H9 (cell line): ENCODE data around the gene TDP1. TPM values are rescaled to one million over a fixed set of nuclear protein-coding genes. Genes with fewer than 3 reads are reported as not detected.

Source experiments
- DNase-seq: peaks from one replicate; pipeline ENCODE4 v3.0.0-alpha.2; 2017
- H2AFZ ChIP-seq: one replicate; pipeline ENCODE4 v1.6.1; 2013; ENCODE audit warnings: mild to moderate bottlenecking, low read length, control low read depth, moderate library complexity
- H2AK5ac ChIP-seq: 2 replicates; pipeline ENCODE4 v1.6.1; 2013; ENCODE audit warnings: low read length, control low read depth, mixed read lengths; ENCODE audit not compliant: insufficient read length
- H2BK120ac ChIP-seq: one replicate; pipeline ENCODE4 v1.6.1; 2013; ENCODE audit warnings: low read depth, mild to moderate bottlenecking, low read length, control low read depth, inconsistent platforms; ENCODE audit not compliant: poor library complexity, severe bottlenecking
- H2BK12ac ChIP-seq: 2 replicates; pipeline ENCODE4 v1.6.1; 2013; ENCODE audit warnings: low read length, control low read depth, mixed read lengths, low read depth; ENCODE audit not compliant: insufficient read length
- H2BK15ac ChIP-seq: 2 replicates; pipeline ENCODE4 v1.6.1; 2013; ENCODE audit warnings: low read depth, low read length, control low read depth
- H2BK20ac ChIP-seq: one replicate; pipeline ENCODE4 v1.6.1; 2013; ENCODE audit warnings: low read depth, mild to moderate bottlenecking, low read length, control low read depth, inconsistent platforms; ENCODE audit not compliant: poor library complexity, severe bottlenecking
- H2BK5ac ChIP-seq: 2 replicates; pipeline ENCODE4 v1.6.1; 2013; ENCODE audit warnings: low read length, control low read depth, mixed read lengths; ENCODE audit not compliant: insufficient read length
- H3K14ac ChIP-seq: 2 replicates; pipeline ENCODE4 v1.6.1; 2013; ENCODE audit warnings: low read length, control low read depth; ENCODE audit not compliant: insufficient read depth
- H3K18ac ChIP-seq: 2 replicates; pipeline ENCODE4 v1.6.1; 2013; ENCODE audit warnings: low read depth, mild to moderate bottlenecking, mixed read lengths, low read length, control low read depth; ENCODE audit not compliant: insufficient read length
- H3K23ac ChIP-seq: 2 replicates; pipeline ENCODE4 v1.6.1; 2013; ENCODE audit warnings: low read length, control low read depth, mixed read lengths, low read depth; ENCODE audit not compliant: insufficient read length
- H3K23me2 ChIP-seq: 2 replicates; pipeline ENCODE4 v1.6.1; 2013; ENCODE audit warnings: low read depth, mild to moderate bottlenecking, mixed read lengths, low read length, control low read depth; ENCODE audit not compliant: insufficient read length, poor library complexity, severe bottlenecking
- H3K27ac ChIP-seq: 2 replicates; pipeline ENCODE4 v1.5.1; 2013; ENCODE audit warnings: low read length, control low read depth, mixed read lengths, low read depth; ENCODE audit not compliant: insufficient read length
- H3K27me3 ChIP-seq: 2 replicates; pipeline ENCODE4 v1.6.1; 2013; ENCODE audit warnings: low read length, control low read depth, inconsistent platforms; ENCODE audit not compliant: insufficient read depth
- H3K4ac ChIP-seq: 2 replicates; pipeline ENCODE4 v1.6.1; 2013; ENCODE audit warnings: low read depth, mild to moderate bottlenecking, control low read depth, inconsistent platforms, low read length, moderate library complexity
- H3K4me1 ChIP-seq: 2 replicates; pipeline ENCODE4 v1.6.1; 2013; ENCODE audit warnings: low read length, control low read depth, inconsistent platforms; ENCODE audit not compliant: insufficient read depth
- H3K4me2 ChIP-seq: 2 replicates; pipeline ENCODE4 v1.6.1; 2013; ENCODE audit warnings: low read length, control low read depth, mixed read lengths; ENCODE audit not compliant: insufficient read length, insufficient read depth
- H3K56ac ChIP-seq: 2 replicates; pipeline ENCODE4 v1.6.1; 2013; ENCODE audit warnings: low read depth, mild to moderate bottlenecking, mixed read lengths, low read length, control low read depth; ENCODE audit not compliant: insufficient read length
- H3K79me1 ChIP-seq: 2 replicates; pipeline ENCODE4 v1.6.1; 2013; ENCODE audit warnings: low read depth, mild to moderate bottlenecking, moderate library complexity, low read length, control low read depth, inconsistent platforms; ENCODE audit not compliant: insufficient read depth, poor library complexity, severe bottlenecking
- H3K79me2 ChIP-seq: 2 replicates; pipeline ENCODE4 v1.6.1; 2013; ENCODE audit warnings: low read length, control low read depth, inconsistent platforms; ENCODE audit not compliant: insufficient read depth
- H3K9ac ChIP-seq: 2 replicates; pipeline ENCODE4 v1.6.1; 2013; ENCODE audit warnings: low read length, control low read depth, mixed read lengths; ENCODE audit not compliant: insufficient read length; ENCODE audit errors: extremely low read depth
- H3K9me3 ChIP-seq: one replicate; pipeline ENCODE4 v1.6.1; 2013; ENCODE audit warnings: low read depth, low read length, inconsistent platforms; ENCODE audit not compliant: control insufficient read depth
- H3T11ph ChIP-seq: one replicate; pipeline ENCODE4 v1.6.1; 2013; ENCODE audit warnings: mild to moderate bottlenecking, low read length, control low read depth, inconsistent platforms
- H4K20me1 ChIP-seq: one replicate; pipeline ENCODE4 v1.6.1; 2013; ENCODE audit not compliant: control insufficient read depth, insufficient read length, insufficient read depth
- H4K5ac ChIP-seq: 2 replicates; pipeline ENCODE4 v1.6.1; 2013; ENCODE audit warnings: low read depth, mild to moderate bottlenecking, mixed read lengths, low read length, control low read depth; ENCODE audit not compliant: insufficient read length
- H4K8ac ChIP-seq: replicated peaks from 2 replicates; pipeline ENCODE4 v1.6.1; 2013; ENCODE audit warnings: low read length, control low read depth, mixed read lengths, low read depth; ENCODE audit not compliant: insufficient read length
- H4K91ac ChIP-seq: 2 replicates; pipeline ENCODE4 v1.6.1; 2013; ENCODE audit warnings: low read depth, mild to moderate bottlenecking, moderate library complexity, mixed read lengths, low read length, control low read depth; ENCODE audit not compliant: insufficient read length
- H3K27ac Mint-ChIP-seq, 3 experiments: 2 replicates in 2 of 3; 3 replicates in 1 of 3; pipeline ENCODE4 v1.8.0; 2020 to 2021; ENCODE audit warnings: mixed read lengths in 3 of 3, mild to moderate bottlenecking in 1 of 3, moderate library complexity in 1 of 3
- H3K27me3 Mint-ChIP-seq: 2 replicates; pipeline ENCODE4 v1.8.0; 2021; ENCODE audit warnings: low read depth, mild to moderate bottlenecking, moderate library complexity, mixed read lengths
- H3K36me3 Mint-ChIP-seq, 3 experiments: 2 replicates in 2 of 3; 3 replicates in 1 of 3; pipeline ENCODE4 v1.8.0; 2020 to 2021; ENCODE audit warnings: low read depth in 3 of 3, mixed read lengths in 3 of 3; ENCODE audit not compliant: insufficient read depth in 1 of 3
- H3K4me1 Mint-ChIP-seq, 2 experiments: 2 replicates each; pipeline ENCODE4 v1.8.0; 2020; ENCODE audit warnings: mixed read lengths in 2 of 2
- H3K4me3 Mint-ChIP-seq, 2 experiments: 2 replicates in 1 of 2; 3 replicates in 1 of 2; pipeline ENCODE4 v1.8.0; 2020 to 2021; ENCODE audit warnings: mild to moderate bottlenecking in 2 of 2, mixed read lengths in 2 of 2, moderate library complexity in 1 of 2
- H3K9me3 Mint-ChIP-seq, 2 experiments: 2 replicates in 1 of 2; 3 replicates in 1 of 2; pipeline ENCODE4 v1.8.0; 2020; ENCODE audit warnings: mild to moderate bottlenecking in 2 of 2, mixed read lengths in 2 of 2, moderate library complexity in 1 of 2
- CTCF ChIP-seq: fragments of 200-600 bp; sonication (generic); conservative IDR thresholded peaks from 3 replicates; pipeline ENCODE4 v1.8.0; 2021; ENCODE audit warnings: antibody characterized with exemption, mild to moderate bottlenecking
- WGBS: extraction: QIAGEN DNeasy Blood & Tissue Kit; methylation state at CpG from one replicate; pipeline ENCODE4 v1.1.7; 2013; ENCODE audit warnings: missing lambda C conversion rate, low lambda C conversion rate, mixed read lengths; ENCODE audit not compliant: insufficient read length; ENCODE audit errors: extremely low coverage; 5-methylcytosine and 5-hydroxymethylcytosine counted together
- total RNA-seq: library from RNA; stranded (reverse); gene quantifications from 2 replicates; pipeline ENCODE4 v1.2.1, GENCODE V29; 2021

The TDP1 gene
- total RNA-seq, 1 experiment from 2014 or later, result 53.4 TPM

- H3T11ph ChIP-seq, result no peak overlapping the region
- no peak overlapping the region for H3K56ac ChIP-seq
- H3K27ac ChIP-seq, result no peak overlapping the region
- H3K23ac ChIP-seq, result no peak overlapping the region
- Mint-ChIP-seq H3K4me1 (peaks cover 4 to 5% of the 10 kb centered on the region in 2 experiments; a peak in 3 of 4 replicates), H3K27ac (no peak overlapping the region), H3K27me3 (peaks cover 6% of the 10 kb centered on the region), H3K9me3 (no peaks in the 10 kb centered on the region), H3K4me3 (no peak overlapping the region), H3K36me3 (no peaks in the 10 kb centered on the region; a peak in 1 of 7 replicates)
- no peaks in the 10 kb centered on the region for H3K23me2 ChIP-seq
- H2AK5ac ChIP-seq, result no peak overlapping the region
- no peak overlapping the region for H3K4me2 ChIP-seq
- no peak overlapping the region for H4K91ac ChIP-seq
- H2BK12ac ChIP-seq, result no peak overlapping the region
- H3K14ac ChIP-seq, result no peak overlapping the region
- no peaks in the 10 kb centered on the region for H3K9me3 ChIP-seq
- no peak overlapping the region for H4K5ac ChIP-seq
- H4K20me1 ChIP-seq, result no peaks in the 10 kb centered on the region
- no peaks in the 10 kb centered on the region for H3K79me2 ChIP-seq
- no peak for DNase-seq
- no peak for TF ChIP-seq CTCF
- H2AFZ ChIP-seq, result no peak overlapping the region
- WGBS, result no CpG with 5 or more reads among the region's 3 CpGs
- no peaks in the 10 kb centered on the region; the same call in 1 of the 2 replicates for H3K27me3 ChIP-seq
- H2BK5ac ChIP-seq, result no peak overlapping the region
- no peak overlapping the region for H2BK20ac ChIP-seq
- H3K18ac ChIP-seq, result no peak overlapping the region
- H3K4me1 ChIP-seq, result no peaks in the 10 kb centered on the region
- no peak overlapping the region for H3K4ac ChIP-seq
- no peaks in the 10 kb centered on the region for H3K79me1 ChIP-seq
- no peak overlapping the region for H3K9ac ChIP-seq
- no peak overlapping the region for H4K8ac ChIP-seq
- no peak overlapping the region for H2BK120ac ChIP-seq
- H2BK15ac ChIP-seq, result no peak overlapping the region
These were observed 93.7 kb downstream of the TDP1 start for GRCh38 chr14:90049390-90049789.
